NCI-H446 (cell line): ENCODE data around the gene ZDHHC3.
A peak's percentile ranks its signal among the peaks of the same experiment; 100 is the strongest.

Experiments used
- DNase-seq, 2 experiments: peaks; one replicate each; lab custom pipeline; 2025; lab: John Stamatoyannopoulos, UW

Gene ZDHHC3

GRCh38 chr3:44926921-44927320 is 49.1 kb downstream of the ZDHHC3 start:
- DNase-seq: no peak

- DNase-seq: no peak
Measured at GRCh38 chr3:44926172-44926571, 49.8 kb downstream of the ZDHHC3 start.

GRCh38 chr3:44924457-44925084 is 51.4 kb downstream of the ZDHHC3 start:
- no peak for DNase-seq

GRCh38 chr3:44923632-44924456 is 52.1 kb downstream of the ZDHHC3 start:
- peak in 1 of 2 experiments; percentile 7 for DNase-seq

GRCh38 chr3:44920081-44920480 is 55.9 kb downstream of the ZDHHC3 start:
- peak in 1 of 2 experiments; percentile 20 for DNase-seq

- no peak for DNase-seq
Measured at GRCh38 chr3:44918581-44918980, 57.4 kb downstream of the ZDHHC3 start.

- DNase-seq: no peak
Measured at GRCh38 chr3:44918087-44918486, 57.9 kb downstream of the ZDHHC3 start.

- DNase-seq: no peak
Measured at GRCh38 chr3:44915702-44916438, 60.1 kb downstream of the ZDHHC3 start.

GRCh38 chr3:44914936-44915335 is 61.0 kb downstream of the ZDHHC3 start:
- no peak for DNase-seq

GRCh38 chr3:44913868-44914468 is 62.0 kb downstream of the ZDHHC3 start:
- DNase-seq: peak; percentile 19 to 55

- DNase-seq: no peak
Measured at GRCh38 chr3:44910693-44911092, 65.3 kb downstream of the ZDHHC3 start.

GRCh38 chr3:44909063-44909462 is 66.9 kb downstream of the ZDHHC3 start:
- no peak for DNase-seq

GRCh38 chr3:44907612-44908011 is 68.4 kb downstream of the ZDHHC3 start:
- DNase-seq: no peak

GRCh38 chr3:44906997-44907396 is 69.0 kb downstream of the ZDHHC3 start:
- no peak for DNase-seq

GRCh38 chr3:44905446-44906157 is 70.4 kb downstream of the ZDHHC3 start:
- no peak for DNase-seq

- no peak for DNase-seq
Measured at GRCh38 chr3:44903751-44904150, 72.2 kb downstream of the ZDHHC3 start.

GRCh38 chr3:44903314-44903713 is 72.7 kb downstream of the ZDHHC3 start:
- DNase-seq: no peak

GRCh38 chr3:44902628-44903027 is 73.3 kb downstream of the ZDHHC3 start:
- no peak for DNase-seq

- DNase-seq: no peak
Measured at GRCh38 chr3:44899683-44900367, 76.1 kb downstream of the ZDHHC3 start.

GRCh38 chr3:44896440-44896839 is 79.5 kb downstream of the ZDHHC3 start:
- DNase-seq: no peak

- no peak for DNase-seq
Measured at GRCh38 chr3:44894485-44894884, 81.5 kb downstream of the ZDHHC3 start.
